DMS 273 (cell line): ENCODE results near the gene TRIM10.
"Not testable (repeated sequence)": the region's sequence is repeated elsewhere in the genome, so short reads cannot be mapped to it uniquely, and the experiment has no call there.

Experiments
- DNase-seq: peaks from one replicate; lab custom pipeline; 2025; ENCODE audit not compliant: unreplicated experiment; lab: John Stamatoyannopoulos, UW

Gene TRIM10

DNA sequence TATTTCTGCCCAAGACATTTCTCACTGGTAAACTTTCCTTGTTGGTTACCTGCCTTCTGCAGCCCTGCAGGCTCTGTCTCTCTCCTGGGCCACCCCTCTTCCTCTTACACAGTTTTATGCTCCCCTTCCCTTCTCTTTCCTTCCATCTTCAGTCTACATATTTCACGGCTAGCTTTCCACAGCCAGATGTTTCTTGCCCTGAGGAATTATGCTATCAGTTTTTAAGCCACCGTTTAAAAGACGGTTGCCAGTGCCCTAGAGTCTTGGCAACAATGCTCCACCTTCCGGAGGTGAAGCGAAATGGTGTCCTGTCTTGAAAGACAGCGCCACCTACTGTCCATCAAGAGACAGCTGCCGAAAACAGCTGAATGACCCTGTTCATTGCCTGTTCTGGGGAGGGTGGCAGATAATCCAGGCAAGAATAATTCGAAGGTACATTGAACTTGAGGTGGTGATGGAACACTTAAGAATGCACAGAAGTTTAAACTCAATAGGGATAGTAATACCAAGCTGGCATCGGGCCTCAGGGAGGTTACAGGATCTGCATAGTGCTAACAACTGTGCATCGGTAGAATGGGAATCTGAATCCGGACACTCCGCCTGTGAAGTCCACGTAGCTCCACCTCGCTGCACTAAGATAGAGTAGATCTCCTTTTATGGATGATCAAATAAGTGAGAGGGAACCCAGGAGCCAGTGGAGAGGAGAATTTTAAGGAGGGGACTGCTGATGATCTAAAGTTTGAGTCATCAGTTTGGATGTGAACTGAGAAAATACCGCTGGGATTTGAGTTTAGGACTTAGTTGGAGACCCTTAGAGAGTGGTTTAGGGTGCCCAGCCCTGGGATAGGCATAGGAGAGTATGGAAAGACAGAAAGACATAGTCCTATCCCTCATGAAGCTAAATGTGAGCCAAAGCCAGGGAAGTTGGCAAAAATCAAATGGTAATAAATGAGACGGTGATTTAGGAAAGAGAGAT lies 29.8 kb downstream of the TRIM10 start:
- peak; percentile 92 for DNase-seq

DNA sequence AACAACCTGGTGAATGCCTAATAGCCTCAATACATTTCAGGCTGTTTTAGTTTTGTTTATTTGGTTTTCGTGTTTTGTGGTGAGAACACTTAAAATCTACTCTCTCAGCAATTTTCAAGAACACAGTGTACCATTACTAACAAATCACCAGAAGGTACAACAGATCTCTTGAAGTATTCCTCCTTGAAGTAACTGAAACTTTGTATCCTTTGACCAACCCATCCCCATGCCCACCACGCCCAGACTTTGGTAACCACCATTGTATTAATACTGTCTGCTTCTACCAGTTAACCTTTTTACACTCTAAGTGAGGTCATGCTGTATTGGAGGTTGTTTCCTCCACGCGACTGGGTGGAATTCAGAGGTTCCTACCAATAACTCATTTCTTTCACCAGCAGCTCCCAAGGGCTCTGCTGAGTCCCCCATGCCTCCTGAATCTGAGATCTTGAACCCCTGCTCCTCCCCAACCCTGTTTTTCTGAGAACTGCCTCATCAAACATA lies 30.8 kb downstream of the TRIM10 start:
- DNase-seq, result no peak

DNA sequence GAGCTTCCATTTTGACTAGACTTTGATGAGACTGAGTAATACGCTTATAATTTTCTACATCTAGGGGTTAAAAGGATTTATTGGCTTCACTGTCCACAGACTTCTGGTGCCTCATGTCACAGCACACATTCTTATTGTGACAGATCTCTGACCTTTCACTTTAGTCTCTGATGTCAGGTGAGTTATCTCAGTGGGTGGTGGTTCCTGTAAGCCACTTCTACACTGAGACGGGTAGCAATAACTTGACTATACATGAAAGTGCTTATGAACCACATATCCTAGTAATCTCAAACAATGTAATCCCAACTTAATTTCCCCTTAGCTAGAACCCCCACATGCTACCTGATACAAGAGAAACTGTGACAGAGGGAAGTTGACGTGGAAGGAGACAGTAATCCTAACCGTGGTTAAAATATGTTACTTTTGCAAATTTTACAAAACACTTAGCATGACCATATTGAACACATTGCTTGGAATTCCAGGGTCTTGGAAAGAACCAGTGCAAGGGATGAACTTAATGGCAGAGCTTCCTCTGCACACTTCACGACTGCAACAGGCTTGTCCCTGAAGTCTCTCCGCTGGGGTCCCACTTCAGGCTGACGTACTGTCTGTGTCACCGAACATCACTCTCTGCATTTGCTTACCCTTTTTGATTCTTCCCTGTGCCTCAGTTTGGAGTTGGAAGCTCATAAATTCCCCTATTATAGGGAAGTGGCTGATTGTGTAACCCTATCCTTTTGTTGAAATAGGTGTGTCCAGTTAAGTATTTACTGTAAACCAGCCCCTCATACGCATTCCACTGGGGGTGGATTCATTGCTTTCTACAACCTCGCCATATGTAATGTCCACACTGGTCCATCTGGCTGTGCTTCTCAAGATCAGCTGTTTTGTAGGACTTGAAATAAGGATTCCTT lies 31.5 kb downstream of the TRIM10 start:
- DNase-seq, result no peak

DNA sequence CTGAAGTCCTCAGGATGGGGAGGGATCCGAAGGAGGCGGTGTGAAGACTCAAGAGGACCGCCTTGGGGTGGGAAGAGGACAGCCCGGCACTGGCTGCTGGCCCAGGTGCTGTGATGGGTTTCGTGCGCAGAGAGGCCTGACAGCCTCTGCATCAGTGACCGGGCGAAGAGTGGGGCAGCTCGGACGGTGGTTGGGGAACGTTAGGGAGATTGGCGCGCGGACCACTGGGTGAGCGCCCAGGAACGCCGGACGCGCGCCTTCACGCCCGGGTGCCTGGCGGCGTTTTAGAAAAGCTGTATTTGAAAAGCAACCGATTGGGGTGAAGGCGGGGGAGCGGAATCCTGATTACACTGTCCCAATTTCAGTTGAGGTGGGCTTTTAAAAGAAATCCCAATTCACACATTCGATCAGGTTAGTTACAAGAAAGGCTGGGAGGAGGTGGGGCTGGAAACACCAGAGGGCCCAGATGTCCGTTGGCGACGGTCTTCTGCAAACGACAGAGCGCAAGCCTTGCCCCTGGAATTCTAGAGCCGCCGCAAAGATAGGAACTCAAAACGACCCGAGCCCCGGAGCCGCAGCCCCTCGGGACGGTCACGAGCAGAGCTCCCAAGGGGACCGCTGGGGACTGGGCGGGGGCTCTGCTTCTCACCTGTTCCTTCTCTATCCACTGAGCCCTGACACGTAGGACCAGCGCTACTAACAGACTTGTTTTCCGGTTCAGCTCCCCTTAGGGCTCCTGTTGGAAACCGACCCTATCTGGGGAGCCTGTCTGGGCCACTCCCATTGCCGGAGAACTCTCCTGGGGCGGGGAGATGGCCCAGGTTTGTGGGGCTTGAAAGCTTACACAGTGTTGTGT lies 33.5 kb downstream of the TRIM10 start:
- no peak for DNase-seq

DNA sequence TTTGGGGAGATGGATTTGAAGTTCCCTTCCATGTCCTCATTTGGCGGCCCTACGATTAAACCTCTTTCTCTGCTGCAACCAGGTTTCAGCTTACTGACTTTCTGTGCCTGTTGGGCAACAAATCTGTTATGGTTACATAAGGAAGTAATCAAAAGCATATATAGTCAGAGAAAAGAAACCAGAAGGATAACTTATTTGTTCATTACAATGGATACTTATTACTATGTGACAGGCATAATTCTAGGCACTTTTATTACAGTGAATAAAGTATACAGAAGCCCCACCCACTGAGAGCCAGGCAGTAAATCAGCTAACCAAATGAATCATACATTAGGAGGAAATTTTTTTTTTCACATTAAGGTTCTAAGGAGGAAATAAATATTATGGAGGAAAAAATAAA lies 38.5 kb downstream of the TRIM10 start:
- no peak for DNase-seq

DNA sequence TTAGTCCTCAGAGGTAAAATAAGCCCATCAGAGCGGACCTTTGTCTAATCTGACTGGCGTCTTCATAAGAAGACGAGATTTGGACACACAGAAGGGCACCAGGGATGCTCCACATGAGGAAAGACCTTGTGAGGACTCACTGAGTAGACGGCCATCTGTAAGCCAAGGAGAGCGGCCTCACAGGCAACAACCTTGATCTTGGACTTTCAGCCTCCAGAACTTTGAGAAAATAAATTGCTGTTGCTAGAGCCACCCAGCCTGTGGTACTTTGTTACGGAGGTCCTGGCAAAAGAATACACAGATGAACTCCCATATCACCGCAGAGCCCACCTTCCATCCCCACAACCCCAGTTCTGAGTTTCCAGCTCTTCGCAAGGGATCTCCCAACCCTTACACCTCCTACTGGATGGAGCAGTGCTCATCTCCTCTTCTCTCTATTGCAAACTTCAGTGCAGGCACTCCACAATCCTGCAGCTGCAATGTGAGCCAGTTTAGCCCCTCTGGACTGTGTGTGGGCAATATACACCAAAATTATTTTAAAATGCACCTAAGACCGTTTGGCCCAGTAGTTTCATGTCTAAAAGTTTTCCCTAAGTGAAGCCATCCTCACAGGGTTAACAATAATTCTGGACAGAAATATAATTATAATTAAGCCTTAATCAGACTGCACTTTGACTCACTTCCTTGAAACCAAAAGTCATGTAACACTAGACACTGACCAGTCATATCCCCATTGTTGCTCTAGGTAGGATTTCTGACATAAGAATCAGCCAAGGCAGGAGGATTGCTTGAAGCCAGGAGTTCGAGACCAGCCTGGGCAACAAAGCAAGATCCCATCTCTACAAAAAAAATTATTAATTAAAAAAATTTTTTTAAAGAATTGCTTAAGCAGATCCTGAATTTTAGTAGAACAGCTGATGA lies 39.3 kb downstream of the TRIM10 start:
- DNase-seq, result no peak

DNA sequence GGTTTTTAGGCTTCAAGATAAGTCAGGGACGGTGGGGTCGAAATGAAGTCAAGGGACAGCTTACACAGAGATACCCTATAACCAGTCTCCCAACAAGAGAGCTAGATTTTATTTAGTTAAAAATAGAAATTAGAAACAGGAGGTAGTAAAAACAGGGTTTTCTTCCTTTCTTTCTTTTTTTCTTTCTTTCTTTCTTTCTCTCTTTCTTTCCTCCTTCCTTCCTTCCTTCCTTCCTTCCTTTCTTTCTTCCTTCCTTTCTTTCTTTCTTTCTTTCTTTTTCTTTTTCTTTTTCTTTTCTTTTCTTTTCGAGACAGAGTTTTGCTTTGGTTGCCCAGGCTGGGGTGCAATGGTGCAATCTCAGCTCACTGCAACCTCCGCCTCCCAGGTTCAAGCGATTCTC lies 42.3 kb downstream of the TRIM10 start:
- DNase-seq, result not testable (repeated sequence)

DNA sequence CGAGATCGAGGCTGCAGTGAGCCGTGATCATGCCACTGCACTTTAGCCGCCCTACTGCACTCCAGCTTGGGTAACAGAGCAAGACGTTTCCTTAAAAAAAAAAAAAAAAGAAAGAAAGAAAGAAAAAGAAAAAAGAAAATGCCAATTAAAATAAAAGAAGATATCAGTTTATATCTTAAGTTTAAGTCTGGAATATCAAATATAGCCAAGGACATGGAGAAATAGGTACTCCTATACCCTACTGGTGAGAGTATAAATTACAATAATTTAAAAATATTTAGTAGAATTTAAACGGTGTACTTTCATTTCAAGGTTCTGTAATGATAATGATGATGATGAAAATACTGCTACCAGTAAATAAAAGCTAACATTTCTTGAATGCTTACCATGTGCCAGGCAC lies 44.3 kb downstream of the TRIM10 start:
- DNase-seq, result no peak

DNA sequence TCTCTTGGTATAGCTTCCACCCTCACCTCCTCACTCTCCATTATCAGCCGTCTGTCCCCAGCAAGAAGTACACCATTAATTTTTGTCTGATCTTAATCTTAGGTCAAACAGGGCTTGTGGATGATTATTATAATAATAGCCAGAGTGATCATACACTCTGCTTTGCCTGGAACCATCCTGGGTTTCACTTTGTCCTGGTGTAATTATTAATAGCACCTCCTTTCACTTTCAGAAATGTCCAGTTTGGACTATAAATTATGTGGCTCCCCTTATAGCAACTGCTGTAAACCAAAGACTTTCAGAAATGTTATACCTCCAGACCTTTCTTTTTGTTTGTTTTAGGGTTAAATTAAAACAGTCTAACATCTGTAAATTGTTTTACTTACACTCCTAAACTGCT lies 47.2 kb downstream of the TRIM10 start:
- DNase-seq, result no peak

DNA sequence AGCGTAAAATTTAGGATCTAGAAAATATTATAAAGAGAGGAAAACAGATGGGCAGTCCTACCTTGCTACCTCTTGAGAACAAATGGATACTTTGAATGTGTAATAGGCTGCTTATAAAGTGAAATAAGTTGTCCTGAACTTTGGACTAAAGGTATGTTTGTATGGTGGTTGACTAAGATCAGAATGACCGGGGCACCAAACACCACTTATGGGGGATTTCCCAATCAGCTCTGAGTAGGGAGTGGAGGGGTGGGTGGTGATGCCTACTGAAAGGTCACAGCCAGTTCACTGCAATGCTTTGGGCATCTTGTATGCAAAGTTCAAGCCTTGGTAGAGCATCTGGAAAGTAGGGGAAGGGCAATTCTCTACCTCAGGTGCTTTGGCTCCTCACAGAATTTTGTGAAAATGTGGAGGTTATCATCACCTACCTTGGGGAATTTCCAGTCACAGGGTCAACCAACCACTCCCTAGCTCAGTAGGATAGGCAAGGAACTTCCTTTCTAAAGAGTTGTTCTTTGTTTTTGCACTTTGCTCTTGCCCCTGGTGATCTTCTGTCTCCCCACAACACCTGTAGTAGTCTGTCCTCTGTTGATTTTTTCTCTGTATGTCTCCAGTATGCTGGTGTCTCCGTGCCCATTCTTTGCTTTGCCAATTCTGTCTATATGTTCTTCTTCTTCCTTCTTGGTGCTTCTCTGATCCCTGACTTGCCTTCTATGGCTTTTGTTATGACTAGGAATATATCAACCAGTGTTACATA lies 47.8 kb downstream of the TRIM10 start, which contains the start of gene TRIM31:
Gene TRIM31 (minus strand): TSS at position 88 of the 757 bp plus-strand sequence. CDS start 285 bp downstream, outside the sequence.
- DNase-seq, result no peak

DNA sequence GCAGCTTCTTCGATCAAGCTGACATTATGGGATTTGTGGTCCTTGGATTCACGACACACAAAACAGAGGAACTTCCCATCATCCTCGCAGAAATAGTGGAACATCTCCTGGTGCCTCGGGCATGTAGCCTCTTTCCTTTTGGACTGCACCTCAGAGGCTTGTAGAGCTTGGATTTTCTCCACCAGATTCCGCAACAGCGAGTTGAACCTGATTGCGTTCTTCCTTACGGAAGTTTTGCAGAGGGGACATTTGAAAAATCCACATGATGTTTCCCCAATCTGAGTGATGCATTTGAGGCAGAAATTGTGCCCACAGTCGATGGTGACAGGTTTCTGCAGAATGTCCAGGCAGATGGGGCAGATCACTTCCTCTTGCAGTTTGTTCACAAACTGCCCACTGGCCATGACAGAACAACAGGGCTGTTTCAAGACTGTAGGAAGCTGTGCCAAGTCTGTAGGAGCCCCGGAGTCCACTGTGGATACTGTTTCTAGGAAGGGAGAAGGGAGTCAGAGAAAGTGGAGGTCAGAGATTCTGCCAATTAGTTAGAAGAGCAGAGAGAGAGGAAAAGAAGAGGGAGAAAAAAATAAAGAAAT lies 48.5 kb downstream of the TRIM10 start:
- DNase-seq, result no peak

DNA sequence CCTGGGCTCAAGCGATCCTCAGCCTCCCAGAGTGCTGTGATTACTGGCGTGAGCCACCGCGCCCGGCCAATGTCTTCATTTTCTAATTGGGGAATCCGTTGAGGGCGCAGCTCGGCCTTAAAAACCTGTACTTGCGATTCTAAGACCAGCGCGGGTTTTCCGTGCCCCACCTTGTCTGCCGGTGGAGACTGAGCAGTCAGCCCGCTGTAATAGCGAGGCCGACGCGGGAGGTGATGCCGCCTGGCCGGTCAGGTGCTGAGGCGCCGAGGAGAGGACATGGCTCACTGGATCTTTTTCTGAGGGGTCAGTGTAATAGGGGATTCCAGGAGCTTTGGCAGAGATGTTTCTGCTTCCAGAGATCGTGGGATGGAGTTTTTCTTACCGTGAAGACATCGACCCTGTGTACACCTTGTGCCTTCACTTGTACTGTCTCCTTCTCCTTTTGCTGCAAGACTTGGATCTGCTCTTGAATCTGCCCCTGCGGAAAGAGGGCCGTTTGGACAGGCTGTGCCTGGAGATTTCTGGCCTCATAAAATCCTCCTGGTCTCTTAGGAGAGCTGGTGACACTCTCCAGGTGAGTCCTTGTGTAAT lies 49.6 kb downstream of the TRIM10 start:
- DNase-seq, result no peak

DNA sequence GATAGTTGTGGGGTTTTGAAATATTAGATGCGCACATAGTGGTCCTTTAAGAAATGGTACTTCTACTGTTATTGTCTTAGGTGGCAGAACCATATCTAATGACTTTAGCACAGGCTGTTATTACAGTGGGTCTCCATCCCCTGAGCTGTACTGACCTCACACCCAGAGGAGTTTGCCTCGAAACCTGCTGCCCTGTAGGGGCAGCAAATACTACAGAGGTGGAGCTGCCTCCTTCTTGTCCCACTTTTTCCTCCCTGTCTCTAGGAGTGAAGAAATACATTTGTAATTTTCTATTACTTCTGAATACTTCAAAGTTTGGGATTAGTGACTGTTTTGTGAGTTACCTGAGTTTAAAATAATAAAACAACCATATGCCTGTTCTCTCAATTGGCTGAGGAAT lies 56.4 kb downstream of the TRIM10 start:
- DNase-seq, result no peak

DNA sequence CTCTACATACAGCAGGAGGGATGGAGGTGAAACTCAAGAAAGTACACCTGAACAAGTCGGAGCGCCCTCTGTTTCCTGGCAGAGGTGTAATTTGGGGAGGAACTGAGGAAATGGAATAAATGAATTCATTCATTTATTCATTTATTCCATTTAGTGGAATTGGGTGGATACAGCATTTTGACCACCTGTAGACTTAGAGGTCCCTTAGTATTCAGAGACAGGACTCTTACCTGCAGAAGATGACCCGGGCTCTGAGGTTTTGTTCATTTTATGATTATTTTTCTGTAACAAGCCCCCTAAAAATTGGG lies 57.2 kb downstream of the TRIM10 start:
- DNase-seq, result no peak

DNA sequence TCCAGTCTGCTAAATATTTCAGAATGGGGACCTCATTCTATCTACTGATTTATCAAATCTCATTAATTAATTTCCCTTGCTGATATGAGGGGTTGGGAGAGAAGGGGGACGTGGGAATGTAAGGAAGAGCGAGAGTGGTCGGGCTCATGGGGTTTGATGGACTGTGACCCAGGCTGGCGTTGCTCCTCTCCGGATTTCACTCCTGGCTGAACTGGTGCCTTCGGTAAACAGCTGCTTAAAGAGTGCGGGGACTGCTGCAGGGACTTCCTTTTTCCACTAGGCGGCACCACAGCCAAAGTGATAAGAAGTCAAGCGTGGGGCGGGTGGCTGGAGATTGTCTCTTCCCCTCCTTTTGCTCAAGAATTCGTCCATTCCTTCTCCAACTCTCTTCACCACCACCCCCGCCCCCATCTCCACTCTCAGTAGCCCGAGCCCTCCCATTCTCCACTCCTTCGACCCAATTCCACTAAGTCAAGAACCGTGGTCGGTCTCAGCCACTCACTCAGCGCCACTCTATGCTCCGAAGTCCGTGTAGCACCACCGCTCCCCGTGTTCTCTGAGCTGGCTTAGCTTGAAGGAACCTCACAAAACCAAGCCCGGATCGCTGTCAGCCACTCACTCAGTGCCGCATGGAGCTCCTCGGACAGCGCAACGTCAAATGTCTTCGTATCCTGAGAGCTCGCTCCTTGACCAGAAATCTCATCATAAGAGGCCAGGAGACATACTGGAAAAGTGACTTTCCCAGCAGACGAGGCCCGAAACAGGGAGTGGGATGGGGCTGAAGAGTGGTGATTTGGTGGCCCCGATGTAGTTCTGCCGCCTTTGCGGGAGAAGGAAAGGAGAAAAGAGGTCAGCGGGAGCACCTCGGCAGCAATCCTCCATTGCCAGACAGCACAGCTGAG lies 57.8 kb downstream of the TRIM10 start:
- DNase-seq, result peak; percentile 94

DNA sequence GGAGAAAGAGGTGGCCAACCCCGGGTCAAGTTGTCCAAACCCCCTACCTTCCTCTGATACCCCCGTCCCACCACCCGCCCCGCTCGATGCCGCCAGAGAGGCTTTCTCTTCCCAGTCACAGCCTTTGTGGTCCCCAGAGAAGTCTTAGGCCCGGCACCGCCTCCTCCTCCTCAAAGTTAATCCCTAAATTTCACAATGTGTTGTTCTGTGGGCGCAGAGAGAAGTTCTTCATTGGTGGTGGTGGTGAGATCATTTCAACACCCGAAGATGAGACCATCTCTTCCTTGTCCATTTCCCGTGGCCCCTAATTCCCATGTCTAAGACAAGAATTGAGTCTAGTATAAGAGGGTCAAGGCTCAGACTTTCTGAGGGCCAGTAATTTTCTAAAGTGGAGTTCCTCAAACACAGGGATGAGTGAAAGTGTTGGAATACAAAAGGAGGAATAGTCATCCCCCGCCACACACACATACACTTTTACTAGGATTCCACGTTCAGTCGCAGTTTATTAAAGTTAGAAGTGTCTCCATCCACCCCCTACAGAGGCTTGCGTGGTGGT lies 58.5 kb downstream of the TRIM10 start:
- no peak for DNase-seq
